ENCODE data around the gene TMIGD3. TPM values are rescaled to one million over a fixed set of nuclear protein-coding genes. Genes with fewer than 3 reads are reported as not detected.
A peak's percentile ranks its signal among the peaks of the same experiment; 100 is the strongest.

Gene TMIGD3
- total and polyA plus RNA-seq, 2 donors (not counting 1 experiment from before 2014, with no cell fraction given): 0.19 TPM; not detected in 1

DNA sequence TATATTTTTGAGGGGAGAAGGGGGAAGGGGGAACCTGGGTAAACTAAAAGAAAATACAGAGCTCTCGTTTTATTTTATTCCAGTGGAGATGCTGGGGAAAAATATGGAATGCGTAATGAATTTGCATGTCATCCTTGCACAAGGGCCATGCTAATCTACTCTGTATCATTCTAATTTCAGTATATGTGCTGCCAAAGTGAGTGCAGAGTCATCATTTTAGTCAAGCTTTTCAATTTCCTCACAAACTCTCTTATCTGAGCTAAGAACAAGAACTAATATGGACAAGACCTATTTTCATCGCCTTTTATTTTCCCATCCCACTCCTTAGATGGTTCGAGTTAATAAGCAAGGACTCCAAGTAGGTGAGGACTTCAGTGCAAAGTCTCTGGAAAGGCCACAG lies 13.2 kb downstream of the TMIGD3 start:
- Histone ChIP-seq H3K4me3 (ENCODE audit: control extremely low read depth in 1 of 5, extremely low read depth in 1 of 5, insufficient read depth in 1 of 5, low read depth in 2 of 5, low read length in 4 of 5) (no peak overlapping the region), H4K20me1 (ENCODE audit: control insufficient read depth, insufficient read depth, low read length, poor library complexity, severe bottlenecking) (no peaks in the 10 kb centered on the region), H3K4me2 (replicated peaks; ENCODE audit: low read depth, low read length, poor library complexity, severe bottlenecking) (no peak overlapping the region), H3K27me3 (replicated peaks in 1 of 4; ENCODE audit: control extremely low read depth in 1 of 4, control insufficient read depth in 3 of 4, insufficient read depth in 4 of 4, low read length in 3 of 4) (no peaks in the 10 kb centered on the region), H3K27ac (ENCODE audit: low read length in 2 of 2) (no peak overlapping the region), H3K36me3 (replicated peaks in 1 of 2; ENCODE audit: control extremely low read depth in 1 of 2, control insufficient read depth in 1 of 2, extremely low read depth in 1 of 2, insufficient read depth in 2 of 2, low read length in 1 of 2) (no peaks in the 10 kb centered on the region), H2AFZ (ENCODE audit: insufficient read depth, low read depth, low read length, poor library complexity, severe bottlenecking) (no peak overlapping the region), H3K9ac (ENCODE audit: low read length) (no peak overlapping the region), H3K79me2 (ENCODE audit: control insufficient read depth, insufficient read depth, low read length) (no peaks in the 10 kb centered on the region), H3K4me1 (ENCODE audit: control insufficient read depth in 2 of 2, insufficient read depth in 2 of 2, low read length in 2 of 2) (no peaks in the 10 kb centered on the region), H3K9me3 (ENCODE audit: control extremely low read depth in 1 of 3, control insufficient read depth in 2 of 3, insufficient read depth in 1 of 3, low read length in 2 of 3) (no peaks in the 10 kb centered on the region)
- ChIA-PET CTCF (interaction anchor here (0.6 to 4.3 kb wide), 12 partner anchors 8 to 265 kb away, joined by 3 to 51 read pairs (median 4); partner anchors contain the start of gene DDX20), POLR2A (interaction anchor here (0.6 kb wide), 1 partner anchor 130 kb away, joined by 5 read pairs; no protein-coding TSS in a partner anchor)
- no peak for DNase-seq
- TF ChIP-seq, protein P1, sequence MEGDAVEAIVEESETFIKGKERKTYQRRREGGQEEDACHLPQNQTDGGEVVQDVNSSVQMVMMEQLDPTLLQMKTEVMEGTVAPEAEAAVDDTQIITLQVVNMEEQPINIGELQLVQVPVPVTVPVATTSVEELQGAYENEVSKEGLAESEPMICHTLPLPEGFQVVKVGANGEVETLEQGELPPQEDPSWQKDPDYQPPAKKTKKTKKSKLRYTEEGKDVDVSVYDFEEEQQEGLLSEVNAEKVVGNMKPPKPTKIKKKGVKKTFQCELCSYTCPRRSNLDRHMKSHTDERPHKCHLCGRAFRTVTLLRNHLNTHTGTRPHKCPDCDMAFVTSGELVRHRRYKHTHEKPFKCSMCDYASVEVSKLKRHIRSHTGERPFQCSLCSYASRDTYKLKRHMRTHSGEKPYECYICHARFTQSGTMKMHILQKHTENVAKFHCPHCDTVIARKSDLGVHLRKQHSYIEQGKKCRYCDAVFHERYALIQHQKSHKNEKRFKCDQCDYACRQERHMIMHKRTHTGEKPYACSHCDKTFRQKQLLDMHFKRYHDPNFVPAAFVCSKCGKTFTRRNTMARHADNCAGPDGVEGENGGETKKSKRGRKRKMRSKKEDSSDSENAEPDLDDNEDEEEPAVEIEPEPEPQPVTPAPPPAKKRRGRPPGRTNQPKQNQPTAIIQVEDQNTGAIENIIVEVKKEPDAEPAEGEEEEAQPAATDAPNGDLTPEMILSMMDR (IDR thresholded peaks at IDR 0.05): no peak
- TF ChIP-seq EZH2 (IDR thresholded peaks at IDR 0.05; ENCODE audit: borderline replicate concordance, insufficient read depth, low read depth, low read length, poor library complexity, severe bottlenecking): no peak
- H3K9me3 Mint-ChIP-seq (ENCODE audit: insufficient read depth): no peaks in the 10 kb centered on the region
- no peaks in the 10 kb centered on the region for H3K27me3 Mint-ChIP-seq
- peaks cover 9% of the 10 kb centered on the region for H3K4me1 Mint-ChIP-seq
- H3K4me3 Mint-ChIP-seq: no peak overlapping the region
- ATAC-seq (ENCODE audit: low read depth): no peak
- intact Hi-C loops (cut with micrococcal nuclease): no loop called here
- H3K27ac Mint-ChIP-seq: no peak overlapping the region
- 100% methylated on average over 3 of the region's 4 CpGs for WGBS (ENCODE audit: insufficient coverage)

GRCh38 chr1:111489604-111490003 lies 13.8 kb downstream of the TMIGD3 start:
- WGBS (ENCODE audit: insufficient coverage): 40% methylated on average over 2 of the region's 4 CpGs
- Mint-ChIP-seq H3K27me3 (no peaks in the 10 kb centered on the region), H3K27ac (peak overlapping the region; percentile 80), H3K4me3 (no peak overlapping the region), H3K9me3 (ENCODE audit: insufficient read depth) (no peaks in the 10 kb centered on the region), H3K4me1 (peaks cover 9% of the 10 kb centered on the region)
- TF ChIP-seq, protein P1 (IDR thresholded peaks at IDR 0.05): peak; percentile 36
- no peak for TF ChIP-seq EZH2 (IDR thresholded peaks at IDR 0.05; ENCODE audit: borderline replicate concordance, insufficient read depth, low read depth, low read length, poor library complexity, severe bottlenecking)
- no peaks in the 10 kb centered on the region for H3K79me2 ChIP-seq (ENCODE audit: control insufficient read depth, insufficient read depth, low read length)
- CTCF ChIA-PET: interaction anchor here (0.6 to 4.3 kb wide), 13 partner anchors 8 to 267 kb away, joined by 3 to 51 read pairs (median 3); partner anchors contain the start of gene DDX20
- no peak overlapping the region for H3K4me3 ChIP-seq (ENCODE audit: control extremely low read depth in 1 of 5, extremely low read depth in 1 of 5, insufficient read depth in 1 of 5, low read depth in 2 of 5, low read length in 4 of 5)
- ATAC-seq (ENCODE audit: low read depth): peak; percentile 81
- no peaks in the 10 kb centered on the region for H4K20me1 ChIP-seq (ENCODE audit: control insufficient read depth, insufficient read depth, low read length, poor library complexity, severe bottlenecking)
- H3K9ac ChIP-seq (ENCODE audit: low read length): no peak overlapping the region
- no peaks in the 10 kb centered on the region for H3K9me3 ChIP-seq (ENCODE audit: control extremely low read depth in 1 of 3, control insufficient read depth in 2 of 3, insufficient read depth in 1 of 3, low read length in 2 of 3)
- intact Hi-C loops (cut with micrococcal nuclease): no loop called here
- no peak for DNase-seq
- no peaks in the 10 kb centered on the region for H3K36me3 ChIP-seq (replicated peaks in 1 of 2; ENCODE audit: control extremely low read depth in 1 of 2, control insufficient read depth in 1 of 2, extremely low read depth in 1 of 2, insufficient read depth in 2 of 2, low read length in 1 of 2)
- H2AFZ ChIP-seq (ENCODE audit: insufficient read depth, low read depth, low read length, poor library complexity, severe bottlenecking): no peak overlapping the region
- H3K27ac ChIP-seq (ENCODE audit: low read length in 2 of 2): no peak overlapping the region
- no peaks in the 10 kb centered on the region for H3K27me3 ChIP-seq (replicated peaks in 1 of 4; ENCODE audit: control extremely low read depth in 1 of 4, control insufficient read depth in 3 of 4, insufficient read depth in 4 of 4, low read length in 3 of 4)
- H3K4me2 ChIP-seq (replicated peaks; ENCODE audit: low read depth, low read length, poor library complexity, severe bottlenecking): no peak overlapping the region
- POLR2A ChIA-PET: no interaction called here
- no peaks in the 10 kb centered on the region for H3K4me1 ChIP-seq (ENCODE audit: control insufficient read depth in 2 of 2, insufficient read depth in 2 of 2, low read length in 2 of 2)
